AG09309 (cell line): ENCODE data around the gene SOX9.

Experiments
- DNase-seq: peaks from one replicate; pipeline ENCODE4 v3.0.0-alpha.2; 2010; ENCODE audit warnings: low read depth
- H3K4me3 ChIP-seq: 2 replicates; pipeline ENCODE4 v1.5.1; 2011; ENCODE audit warnings: mild to moderate bottlenecking, low read depth, low read length, moderate library complexity; ENCODE audit not compliant: control insufficient read depth
- TF ChIP-seq, protein P1 (sequence below): IDR thresholded peaks from 2 replicates; pipeline ENCODE4 v1.5.1; 2011; ENCODE audit warnings: mild to moderate bottlenecking, low read depth, low read length, inconsistent platforms; ENCODE audit not compliant: insufficient read depth, control insufficient read depth; ENCODE audit errors: missing control alignments

The SOX9 gene

DNA sequence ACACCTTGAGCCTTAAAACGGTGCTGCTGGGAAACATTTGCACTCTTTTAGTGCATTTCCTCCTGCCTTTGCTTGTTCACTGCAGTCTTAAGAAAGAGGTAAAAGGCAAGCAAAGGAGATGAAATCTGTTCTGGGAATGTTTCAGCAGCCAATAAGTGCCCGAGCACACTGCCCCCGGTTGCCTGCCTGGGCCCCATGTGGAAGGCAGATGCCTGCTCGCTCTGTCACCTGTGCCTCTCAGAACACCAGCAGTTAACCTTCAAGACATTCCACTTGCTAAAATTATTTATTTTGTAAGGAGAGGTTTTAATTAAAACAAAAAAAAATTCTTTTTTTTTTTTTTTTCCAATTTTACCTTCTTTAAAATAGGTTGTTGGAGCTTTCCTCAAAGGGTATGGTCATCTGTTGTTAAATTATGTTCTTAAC, 4.4 kb downstream of the SOX9 start:
- no peak overlapping the region for H3K4me3 ChIP-seq
- TF ChIP-seq, protein P1, sequence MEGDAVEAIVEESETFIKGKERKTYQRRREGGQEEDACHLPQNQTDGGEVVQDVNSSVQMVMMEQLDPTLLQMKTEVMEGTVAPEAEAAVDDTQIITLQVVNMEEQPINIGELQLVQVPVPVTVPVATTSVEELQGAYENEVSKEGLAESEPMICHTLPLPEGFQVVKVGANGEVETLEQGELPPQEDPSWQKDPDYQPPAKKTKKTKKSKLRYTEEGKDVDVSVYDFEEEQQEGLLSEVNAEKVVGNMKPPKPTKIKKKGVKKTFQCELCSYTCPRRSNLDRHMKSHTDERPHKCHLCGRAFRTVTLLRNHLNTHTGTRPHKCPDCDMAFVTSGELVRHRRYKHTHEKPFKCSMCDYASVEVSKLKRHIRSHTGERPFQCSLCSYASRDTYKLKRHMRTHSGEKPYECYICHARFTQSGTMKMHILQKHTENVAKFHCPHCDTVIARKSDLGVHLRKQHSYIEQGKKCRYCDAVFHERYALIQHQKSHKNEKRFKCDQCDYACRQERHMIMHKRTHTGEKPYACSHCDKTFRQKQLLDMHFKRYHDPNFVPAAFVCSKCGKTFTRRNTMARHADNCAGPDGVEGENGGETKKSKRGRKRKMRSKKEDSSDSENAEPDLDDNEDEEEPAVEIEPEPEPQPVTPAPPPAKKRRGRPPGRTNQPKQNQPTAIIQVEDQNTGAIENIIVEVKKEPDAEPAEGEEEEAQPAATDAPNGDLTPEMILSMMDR = no peak
- DNase-seq = no peak

GRCh38 chr17:72125742-72126141, 4.9 kb downstream of the SOX9 start:
- no peak for DNase-seq

GRCh38 chr17:72126575-72127486, 6.0 kb downstream of the SOX9 start:
- DNase-seq = no peak
- no peak overlapping the region for H3K4me3 ChIP-seq
- TF ChIP-seq, protein P1 = no peak

More at GRCh38 chr17:72125742-72126141, 4.9 kb downstream of the SOX9 start:
- no peak overlapping the region for H3K4me3 ChIP-seq
- TF ChIP-seq, protein P1 = no peak

- TF ChIP-seq, protein P1 = no peak
- no peak for DNase-seq
- no peak overlapping the region for H3K4me3 ChIP-seq
Observed at GRCh38 chr17:72128039-72128438, 7.2 kb downstream of the SOX9 start.

- TF ChIP-seq, protein P1 = no peak
- no peak overlapping the region for H3K4me3 ChIP-seq
- peak; percentile 47 for DNase-seq
Observed at GRCh38 chr17:72134608-72135394, 14.0 kb downstream of the SOX9 start.

- H3K4me3 ChIP-seq = no peak overlapping the region
- DNase-seq = no peak
- TF ChIP-seq, protein P1 = no peak
Observed at GRCh38 chr17:72135546-72136325, 14.9 kb downstream of the SOX9 start.
